HG02885 (cell line): Measurements from ENCODE around the gene DYNC2LI1.

Experiments used
- ATAC-seq: cut with Tn5 transposase; IDR thresholded peaks from one replicate; pipeline ENCODE4 v1.9.1; 2021; ENCODE audit warnings: mild to moderate bottlenecking; ENCODE audit not compliant: unreplicated experiment, poor library complexity

DYNC2LI1 gene

GRCh38 chr2:43810888-43811287 is 37.0 kb downstream of the DYNC2LI1 start:
- no peak for ATAC-seq

DNA sequence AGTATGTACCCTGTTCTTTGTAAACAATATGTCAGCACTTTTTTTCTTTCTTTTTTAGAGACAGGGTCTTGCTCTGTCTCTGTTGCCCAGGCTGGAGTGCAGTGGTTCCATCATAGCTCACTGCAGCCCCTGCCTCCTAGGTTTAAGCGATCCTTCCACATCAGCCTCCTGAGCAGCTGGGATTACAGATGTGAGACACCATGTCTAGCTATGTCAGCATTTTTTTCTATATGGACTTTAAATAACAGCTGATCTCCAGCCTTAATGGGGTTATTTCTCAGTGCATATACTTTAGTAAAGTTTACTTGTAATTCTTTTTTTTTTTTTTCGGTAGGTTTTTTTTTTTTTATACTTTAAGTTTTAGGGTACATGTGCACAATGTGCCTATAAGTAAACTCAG is 38.2 kb downstream of the DYNC2LI1 start:
- no peak for ATAC-seq

- ATAC-seq: no peak
These were observed 39.1 kb downstream of the DYNC2LI1 start for GRCh38 chr2:43812947-43813346.

- ATAC-seq: no peak
These were observed 40.9 kb downstream of the DYNC2LI1 start for GRCh38 chr2:43814711-43815110.

GRCh38 chr2:43818761-43819160 is 44.9 kb downstream of the DYNC2LI1 start:
- no peak for ATAC-seq

- no peak for ATAC-seq
These were observed 45.8 kb downstream of the DYNC2LI1 start for GRCh38 chr2:43819491-43820163.

DNA sequence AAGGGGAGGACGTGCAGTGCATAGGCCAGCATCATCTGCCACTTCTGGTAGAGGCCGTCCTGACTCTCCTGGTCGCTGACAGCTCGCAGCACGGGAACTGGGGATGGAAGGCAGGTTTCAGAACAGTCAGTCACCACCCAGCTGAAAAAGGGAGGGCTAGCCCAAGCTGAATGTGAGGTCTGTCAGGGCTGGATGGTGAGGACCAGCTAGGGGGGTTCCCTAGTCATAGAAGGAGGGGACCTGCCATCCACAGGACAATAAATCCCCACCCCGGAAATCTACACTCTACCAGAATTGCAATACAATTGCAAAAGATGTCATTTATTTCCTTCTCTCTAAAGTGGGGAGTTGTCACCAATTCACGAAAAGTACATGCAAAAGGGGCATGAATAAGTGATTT is 49.0 kb downstream of the DYNC2LI1 start:
- no peak for ATAC-seq

- ATAC-seq: no peak
These were observed 49.9 kb downstream of the DYNC2LI1 start for GRCh38 chr2:43823751-43824150.

DNA sequence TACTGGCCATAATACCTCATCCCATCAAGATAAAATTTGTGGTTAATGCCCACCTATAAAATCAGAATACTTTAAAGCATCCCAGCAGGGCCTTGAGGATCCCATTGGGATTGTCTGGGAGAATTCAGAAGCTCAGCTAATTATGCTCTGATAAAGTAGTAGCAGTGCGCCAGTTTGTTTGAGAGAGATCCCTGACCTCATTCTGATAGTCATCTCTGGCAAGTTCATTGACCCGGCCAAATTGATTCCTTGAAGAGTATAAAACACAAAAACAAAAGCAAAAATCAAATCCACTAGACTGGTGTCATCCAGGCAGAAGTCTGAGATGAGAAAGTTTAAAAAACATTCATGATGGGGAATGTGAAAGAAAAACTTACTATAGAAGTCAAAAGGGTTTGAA is 50.7 kb downstream of the DYNC2LI1 start:
- no peak for ATAC-seq

DNA sequence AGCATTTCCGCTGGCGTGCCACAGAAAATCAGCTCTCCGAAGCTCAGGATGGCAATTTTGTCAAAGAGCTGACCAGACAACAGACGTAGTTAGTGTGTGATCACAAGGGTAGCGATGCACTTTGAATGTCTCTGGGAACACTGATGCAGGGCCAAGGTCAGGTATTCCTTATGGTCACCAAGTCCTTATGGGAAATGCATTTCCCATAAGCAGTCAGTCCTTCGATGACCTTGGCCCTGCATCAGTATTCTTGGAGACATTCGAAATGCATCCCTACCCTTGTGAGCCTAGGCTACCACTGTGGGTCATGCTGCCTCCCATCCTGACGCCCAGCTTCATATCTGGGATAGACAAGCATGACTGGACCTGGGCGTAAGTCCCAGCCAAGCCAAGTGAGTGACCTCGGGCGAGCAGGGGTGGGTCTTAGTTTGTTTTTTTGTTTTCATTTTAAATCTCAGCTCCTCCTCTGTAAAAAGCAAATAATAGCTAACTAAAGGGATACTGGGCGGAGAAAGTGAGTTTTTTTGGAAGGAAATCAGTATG is 51.2 kb downstream of the DYNC2LI1 start:
- ATAC-seq: no peak

- ATAC-seq: no peak
These were observed 52.0 kb downstream of the DYNC2LI1 start for GRCh38 chr2:43825841-43826240.

- no peak for ATAC-seq
These were observed 52.7 kb downstream of the DYNC2LI1 start for GRCh38 chr2:43826305-43827250.

DNA sequence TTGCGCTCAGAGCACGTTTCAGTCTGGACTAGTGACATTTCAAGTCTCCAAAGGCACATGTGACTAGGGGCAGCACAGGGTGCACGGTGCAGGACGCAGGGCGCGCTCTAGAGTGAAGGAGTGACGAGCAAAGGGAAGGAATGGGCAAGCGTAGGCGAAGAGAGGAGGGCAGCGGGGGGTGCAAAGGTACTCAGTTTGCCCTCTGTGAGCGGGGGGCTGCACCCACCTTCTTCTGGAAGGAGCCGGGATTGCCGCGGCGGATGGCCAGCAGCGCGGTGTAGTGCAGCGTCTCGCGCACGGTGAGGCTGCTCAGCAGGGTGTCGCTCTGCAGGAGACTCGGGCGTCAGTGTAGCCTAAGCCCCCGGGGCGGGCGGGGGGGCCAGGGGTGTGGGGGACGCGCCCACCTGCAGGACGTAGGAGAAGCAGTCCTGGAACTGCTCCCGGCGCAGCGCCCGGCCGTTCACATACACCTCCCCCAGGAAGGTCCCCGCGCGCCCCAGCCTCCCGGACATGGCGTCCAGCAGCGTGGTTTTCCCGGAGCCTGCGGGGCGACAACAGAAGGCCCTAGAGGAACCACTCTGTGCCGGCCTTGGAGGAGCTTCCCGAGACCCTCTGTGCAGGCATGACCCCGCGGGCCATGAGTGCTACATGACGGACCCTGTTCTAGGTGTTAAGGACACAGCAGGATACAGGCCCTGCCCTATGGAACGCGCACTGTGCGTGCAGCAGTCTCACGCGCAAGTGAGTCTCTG is 57.9 kb downstream of the DYNC2LI1 start:
- no peak for ATAC-seq

DNA sequence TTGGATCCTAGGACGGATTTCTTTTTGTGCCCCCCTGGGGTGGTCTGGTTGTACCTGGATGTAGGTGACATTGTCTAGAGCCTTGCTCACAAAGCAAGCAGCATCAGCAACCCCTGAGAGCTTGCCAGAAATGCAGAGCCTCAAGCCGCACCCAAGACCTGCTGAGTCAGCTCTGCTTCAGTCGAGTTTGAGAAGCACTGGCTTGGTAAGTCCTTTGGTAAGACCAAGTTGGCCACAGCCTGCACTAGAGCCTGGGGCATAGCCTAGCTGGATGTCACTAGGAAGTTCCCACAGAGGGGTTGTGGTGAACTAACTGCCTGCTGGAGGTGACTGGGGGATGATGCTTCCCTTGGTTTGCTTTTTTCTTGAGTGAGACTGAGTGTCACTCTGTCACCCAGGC is 58.6 kb downstream of the DYNC2LI1 start:
- ATAC-seq: no peak

- no peak for ATAC-seq
These were observed 63.2 kb downstream of the DYNC2LI1 start for GRCh38 chr2:43837033-43837432.

DNA sequence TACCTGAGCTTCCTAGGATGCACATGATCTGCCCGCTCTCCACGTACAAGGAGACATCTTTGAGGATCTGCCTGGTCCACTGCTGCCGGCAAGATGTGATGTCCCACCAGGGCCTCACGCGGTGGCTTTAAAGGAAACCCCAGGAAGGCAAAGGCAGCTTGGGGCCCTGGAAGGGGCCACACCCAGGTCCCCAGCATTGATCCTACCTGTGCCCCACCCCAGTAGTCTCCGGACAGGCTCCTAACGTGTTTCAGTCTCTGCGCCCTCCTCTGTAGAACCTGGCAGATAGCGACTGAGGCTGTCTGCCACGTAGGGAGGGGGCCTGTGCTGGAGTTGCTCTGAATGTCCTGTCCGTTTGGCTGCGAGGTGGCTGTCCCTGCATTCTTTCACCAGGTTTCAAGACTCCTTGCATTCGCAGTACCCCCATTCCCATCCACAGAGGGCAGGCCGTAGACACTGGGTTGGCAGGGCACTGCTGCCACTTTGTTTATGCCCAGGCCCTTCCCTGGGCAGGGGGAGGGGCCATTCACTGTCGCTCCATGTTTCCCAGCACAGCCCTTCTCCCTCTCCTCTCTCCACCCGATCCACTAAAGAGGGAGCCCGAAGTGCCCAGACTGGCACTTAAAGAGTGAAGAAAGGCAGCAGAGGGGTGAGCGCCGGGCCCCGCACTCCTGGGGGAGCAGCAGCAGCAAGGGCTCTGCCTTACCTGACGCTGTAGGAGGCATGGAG is 64.2 kb downstream of the DYNC2LI1 start:
- no peak for ATAC-seq

- no peak for ATAC-seq
These were observed 64.9 kb downstream of the DYNC2LI1 start, which contains the start of the genes ABCG5 and ABCG8 for GRCh38 chr2:43838560-43839267. Gene ABCG5, minus strand, starts transcription at chr2:43838839. Its CDS starts 160 bp downstream, at chr2:43838679. Gene ABCG8, plus strand, starts transcription at chr2:43838971. Its CDS starts 83 bp downstream, at chr2:43839054.

- ATAC-seq: no peak
These were observed 66.1 kb downstream of the DYNC2LI1 start for GRCh38 chr2:43839776-43840564.
